HG03457 (cell line): ENCODE measurements around the gene FCHO2.

ENCODE experiments used
- ATAC-seq: cut with Tn5 transposase; IDR thresholded peaks from one replicate; pipeline ENCODE4 v1.9.1; 2021; ENCODE audit warnings: moderate number of reproducible peaks; ENCODE audit not compliant: unreplicated experiment

The FCHO2 gene

DNA sequence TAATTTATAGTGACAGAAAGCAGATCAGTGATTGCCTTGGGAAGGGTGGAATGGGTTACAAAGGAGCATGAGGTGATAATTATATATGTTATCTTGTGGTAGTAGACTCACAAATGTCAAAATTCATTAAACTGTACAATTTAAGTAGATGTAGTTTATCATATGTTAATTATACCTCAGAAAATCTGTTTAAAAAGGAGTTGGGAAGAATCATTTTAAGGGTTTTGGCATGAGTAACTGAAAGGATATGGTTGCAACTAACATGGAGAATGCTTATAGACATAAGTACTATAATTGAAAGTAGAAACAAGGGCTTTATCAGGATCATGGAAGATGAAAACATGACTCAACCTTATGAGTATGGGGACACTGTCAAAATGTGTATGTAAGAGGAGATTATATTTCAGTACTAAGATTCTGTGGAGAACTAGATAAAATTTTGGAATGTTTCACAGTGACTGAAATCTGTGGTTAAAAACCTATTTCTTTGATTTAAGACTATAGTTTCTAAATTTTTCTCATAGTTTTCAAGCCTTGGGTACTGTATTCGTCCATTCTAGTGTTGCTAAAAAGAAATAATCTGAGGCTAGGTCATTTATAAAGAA, 73.3 kb downstream of the FCHO2 start:
- no peak for ATAC-seq

DNA sequence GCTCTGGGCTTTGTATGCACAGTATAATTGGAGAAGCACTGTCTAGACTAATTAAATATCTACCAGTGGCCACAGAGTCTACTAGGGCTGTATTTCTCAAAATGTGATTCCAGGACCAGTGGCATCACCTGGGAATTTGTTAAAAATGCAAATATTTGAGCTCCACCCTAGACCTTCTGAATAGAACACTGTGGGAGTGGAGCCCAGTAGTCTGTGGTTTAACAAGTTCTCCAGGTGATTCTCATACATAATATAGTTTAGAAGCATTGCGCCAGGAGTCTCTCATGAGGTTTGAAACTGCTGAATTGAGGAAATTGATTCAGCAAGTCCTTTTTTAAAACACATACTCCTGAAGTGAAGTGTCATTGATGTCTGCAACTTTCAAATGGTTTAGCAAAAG, 74.7 kb downstream of the FCHO2 start:
- ATAC-seq, result no peak

DNA sequence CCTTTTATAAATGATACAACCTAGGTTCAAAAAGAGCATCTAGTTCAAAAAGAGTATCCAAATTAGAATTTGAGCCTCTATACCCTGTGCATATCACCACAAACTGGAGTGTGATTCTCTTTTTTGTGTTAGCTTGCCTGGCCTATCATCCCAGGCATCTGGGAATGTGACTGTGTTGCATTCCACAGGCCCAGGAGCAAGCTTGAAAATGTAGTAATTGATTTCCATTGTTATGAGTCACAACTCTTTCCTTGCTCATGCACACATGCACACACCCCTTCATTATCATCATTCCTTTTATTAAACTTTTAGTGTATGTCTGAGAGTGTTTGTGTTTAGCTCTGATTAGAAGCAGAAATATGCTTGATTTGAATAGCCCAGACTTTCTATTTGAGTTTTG, 75.2 kb downstream of the FCHO2 start:
- no peak for ATAC-seq

DNA sequence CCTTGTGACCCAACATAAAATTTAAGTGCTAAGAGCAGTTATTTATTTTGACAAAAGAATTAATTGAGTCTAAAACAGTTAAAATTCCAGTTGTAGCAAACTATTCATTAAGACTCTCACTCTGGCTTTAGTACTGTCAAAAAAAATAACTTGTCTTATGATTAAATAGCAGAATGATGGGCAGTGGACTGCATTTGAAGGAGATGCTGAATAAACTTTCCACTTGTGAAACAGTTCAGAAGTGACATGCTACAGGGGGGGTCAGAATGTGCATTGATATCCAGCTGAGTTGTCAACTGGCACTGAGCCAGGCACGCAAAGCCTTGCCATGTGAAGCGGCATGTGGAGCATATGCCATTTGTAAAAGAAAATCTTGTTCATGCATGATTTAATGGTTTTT, 76.0 kb downstream of the FCHO2 start:
- no peak for ATAC-seq

DNA sequence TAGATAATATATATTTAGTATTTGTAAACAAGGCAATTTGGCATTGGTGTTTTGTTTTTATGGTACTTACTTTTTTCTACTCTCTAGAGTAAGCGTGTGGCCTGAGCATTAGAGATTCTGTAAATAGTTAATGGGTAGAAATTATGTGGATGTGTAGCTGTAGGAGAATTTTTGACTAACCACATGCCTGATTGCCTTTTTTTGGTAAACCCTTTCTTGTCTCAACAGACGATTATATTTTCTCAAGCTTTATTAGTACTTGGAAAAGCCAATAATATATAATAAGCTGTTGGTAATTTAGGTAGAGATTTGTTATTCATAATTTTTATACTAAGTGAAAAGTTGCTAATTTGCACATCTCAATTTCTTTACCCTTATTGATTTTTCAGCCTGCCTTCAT, 76.8 kb downstream of the FCHO2 start:
- ATAC-seq, result no peak

DNA sequence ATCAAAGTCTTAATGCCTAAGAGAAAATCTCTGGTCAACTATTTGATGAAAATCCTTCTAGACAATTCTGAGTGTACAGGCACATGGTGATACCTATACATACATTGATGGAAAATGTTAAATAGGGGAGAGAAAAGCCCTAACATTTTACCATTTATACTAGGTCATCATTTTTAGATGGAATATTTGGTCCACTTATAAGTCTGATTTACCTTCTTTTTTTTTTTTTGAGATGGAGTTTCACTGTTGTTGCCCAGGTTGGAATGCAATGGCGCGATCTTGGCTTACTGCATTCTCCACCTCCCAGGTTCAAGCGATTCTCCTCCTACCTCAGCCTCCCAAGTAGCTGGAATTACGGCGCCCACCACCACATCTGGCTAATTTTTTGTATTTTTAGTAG, 81.7 kb downstream of the FCHO2 start:
- ATAC-seq, result no peak

DNA sequence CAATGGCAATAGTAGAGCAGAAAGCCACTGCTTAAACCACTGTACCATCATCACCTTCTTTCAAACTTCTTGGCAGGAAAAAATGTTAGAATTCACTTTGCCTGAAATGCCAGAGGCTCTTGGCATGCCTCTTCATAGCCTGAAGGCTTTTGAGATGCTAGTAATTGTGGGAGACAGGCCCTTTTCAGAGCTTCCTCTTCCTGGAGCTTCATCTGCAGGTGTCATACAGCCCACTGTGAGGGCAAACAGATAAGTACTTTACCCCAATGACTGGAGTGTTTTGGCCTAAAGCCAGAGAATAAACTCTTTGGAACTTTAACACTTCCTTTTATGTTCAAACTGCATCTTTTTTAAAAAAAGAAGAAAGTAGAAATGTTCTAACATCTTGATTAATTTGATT, 83.2 kb downstream of the FCHO2 start:
- no peak for ATAC-seq

DNA sequence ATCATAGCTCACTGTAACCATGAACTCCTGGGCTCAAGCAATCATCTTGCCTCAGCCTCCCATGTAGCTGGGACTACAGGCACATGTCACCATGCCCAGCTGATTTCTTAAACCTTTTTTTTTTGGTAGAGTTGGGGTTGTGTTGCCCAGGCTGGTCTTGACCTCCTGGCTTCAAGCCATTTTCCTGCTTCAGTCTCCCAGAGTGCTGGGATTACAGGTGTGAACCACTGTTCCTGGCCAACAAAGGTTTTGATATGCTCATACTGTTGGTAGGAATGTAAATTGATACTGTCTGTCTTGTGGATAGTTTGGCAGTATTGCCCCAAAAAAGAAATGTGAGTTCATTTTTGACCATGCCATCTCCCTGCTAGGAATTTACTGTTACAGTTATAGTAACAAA, 87.2 kb downstream of the FCHO2 start:
- no peak for ATAC-seq

DNA sequence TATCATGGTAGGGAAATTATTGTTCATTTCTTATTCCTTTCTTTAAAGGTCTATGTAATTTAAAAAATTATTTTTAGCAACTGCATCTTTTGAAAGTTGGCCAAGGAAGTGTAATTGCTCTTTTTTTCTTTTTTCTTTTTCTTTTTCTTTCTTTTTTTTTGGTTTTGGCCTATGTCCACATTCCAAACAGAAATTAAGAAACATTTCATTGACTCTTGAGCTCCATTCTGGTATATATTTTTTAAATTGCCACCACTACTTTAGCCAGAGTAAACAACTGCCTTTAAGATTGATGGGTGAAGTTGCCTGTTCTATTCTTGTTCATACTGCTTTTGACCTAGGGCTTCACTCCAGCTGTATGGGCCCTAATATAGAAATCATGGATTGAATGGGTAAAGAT, 88.7 kb downstream of the FCHO2 start:
- no peak for ATAC-seq

DNA sequence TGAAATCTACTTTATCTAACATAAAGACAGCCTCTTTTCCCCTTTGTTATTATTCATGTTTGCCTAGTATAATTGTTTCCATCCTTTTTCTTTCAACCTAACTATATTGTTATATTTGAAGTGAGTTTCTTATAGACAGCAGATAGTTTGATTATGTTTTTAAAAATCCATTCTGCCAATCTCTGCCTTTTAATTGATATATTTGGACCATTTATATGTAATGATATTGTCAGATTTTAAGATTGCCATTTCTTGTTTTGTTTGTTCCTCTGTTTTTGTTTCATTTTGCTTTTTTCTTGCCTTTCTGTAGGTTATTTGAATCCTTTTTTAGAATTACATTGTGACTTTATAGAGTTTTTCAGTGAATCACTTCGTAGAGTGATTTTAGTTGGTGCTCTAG, 89.8 kb downstream of the FCHO2 start:
- no peak for ATAC-seq

DNA sequence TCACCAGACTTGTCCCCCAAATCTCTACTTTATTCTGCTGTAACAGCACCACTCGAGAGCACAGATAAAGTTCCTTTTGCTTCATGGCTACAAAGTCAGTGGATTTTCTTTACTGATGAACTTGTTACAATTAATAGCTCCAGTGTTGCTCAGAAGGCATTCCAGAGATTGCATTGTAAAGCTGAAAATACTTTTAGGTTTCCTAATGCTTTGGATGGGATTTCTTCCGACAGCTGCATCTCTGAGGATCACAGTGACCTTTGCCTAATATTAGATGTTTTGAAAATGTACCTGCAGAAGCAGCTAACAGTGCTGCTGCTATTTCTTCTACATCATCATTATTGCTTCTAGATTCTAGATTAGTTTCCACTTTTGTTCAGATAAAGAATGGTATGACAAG, 105.8 kb downstream of the FCHO2 start:
- ATAC-seq, result no peak

DNA sequence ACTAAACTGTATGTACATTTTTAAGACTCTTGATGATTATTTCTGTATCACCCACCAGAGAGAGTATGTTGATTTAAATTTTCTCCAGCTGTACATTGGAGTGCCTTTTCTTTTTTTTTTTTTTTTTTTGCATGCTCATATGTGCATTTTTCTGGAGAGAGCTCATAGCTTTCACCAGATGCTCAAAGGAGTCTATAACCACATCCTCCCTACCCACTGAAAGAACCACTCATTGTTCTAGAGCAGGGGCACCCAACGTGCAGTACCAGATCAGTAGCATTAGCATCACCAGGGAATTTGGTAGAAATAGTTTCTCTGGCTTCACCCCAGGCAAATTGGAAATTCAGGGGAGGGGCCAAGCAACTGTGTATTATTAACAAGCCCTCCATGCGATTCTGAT, 110.6 kb downstream of the FCHO2 start:
- ATAC-seq, result no peak

DNA sequence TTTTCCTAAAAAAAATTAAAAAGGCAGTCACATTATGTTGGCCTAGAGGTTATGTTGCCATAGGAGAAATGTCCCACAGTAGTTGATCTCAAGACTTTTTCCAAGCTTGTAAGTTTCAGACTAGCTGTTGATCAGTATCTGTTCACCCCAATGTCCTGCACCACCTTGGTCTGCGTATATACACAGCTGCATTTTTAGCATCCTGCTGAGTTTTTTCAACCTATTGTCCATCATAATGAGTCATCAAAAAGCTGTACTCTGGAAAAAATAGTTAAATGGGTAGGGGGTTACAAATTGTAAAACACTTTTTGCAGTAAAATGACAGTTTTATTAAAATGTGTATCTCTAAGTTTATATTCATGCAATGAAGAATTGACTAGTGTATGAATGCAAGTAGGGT, 111.4 kb downstream of the FCHO2 start:
- no peak for ATAC-seq

DNA sequence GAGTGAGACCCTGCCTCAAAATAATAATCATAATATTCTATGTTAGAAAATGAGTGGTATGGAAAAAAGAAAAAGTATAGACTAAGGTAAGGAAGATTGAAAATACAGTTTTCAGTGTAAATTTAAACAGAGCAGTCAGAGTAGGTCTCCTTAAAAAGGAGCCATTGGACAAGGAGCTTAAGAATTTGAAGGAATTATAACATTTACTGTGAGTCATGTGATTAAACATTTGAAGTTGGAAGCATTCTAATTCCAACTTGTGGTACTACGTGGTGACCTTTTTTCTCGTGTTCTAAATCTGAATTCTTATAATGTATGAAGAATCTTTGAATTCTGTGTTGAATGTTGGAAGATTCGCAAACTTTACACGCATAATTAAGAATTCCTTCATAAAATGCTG, 125.3 kb downstream of the FCHO2 start:
- no peak for ATAC-seq

DNA sequence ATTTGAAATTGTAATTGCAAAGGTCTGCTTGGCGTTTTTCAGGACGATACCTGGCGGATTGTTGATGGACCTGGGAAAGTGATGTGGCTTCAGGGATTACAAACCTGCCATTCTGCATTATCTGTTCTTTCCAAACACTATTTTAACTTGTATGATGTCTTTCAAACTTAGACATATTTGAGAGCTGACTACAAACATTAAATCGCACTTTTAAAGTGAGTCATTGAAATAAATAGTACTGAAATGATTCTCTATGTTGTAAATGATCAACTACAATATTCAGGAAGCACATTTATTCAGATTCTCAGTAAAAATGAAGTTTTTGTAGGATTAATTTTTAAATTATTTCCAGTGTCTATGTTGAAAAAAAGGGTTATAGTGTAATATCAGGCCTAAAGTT, 132.2 kb downstream of the FCHO2 start:
- no peak for ATAC-seq

DNA sequence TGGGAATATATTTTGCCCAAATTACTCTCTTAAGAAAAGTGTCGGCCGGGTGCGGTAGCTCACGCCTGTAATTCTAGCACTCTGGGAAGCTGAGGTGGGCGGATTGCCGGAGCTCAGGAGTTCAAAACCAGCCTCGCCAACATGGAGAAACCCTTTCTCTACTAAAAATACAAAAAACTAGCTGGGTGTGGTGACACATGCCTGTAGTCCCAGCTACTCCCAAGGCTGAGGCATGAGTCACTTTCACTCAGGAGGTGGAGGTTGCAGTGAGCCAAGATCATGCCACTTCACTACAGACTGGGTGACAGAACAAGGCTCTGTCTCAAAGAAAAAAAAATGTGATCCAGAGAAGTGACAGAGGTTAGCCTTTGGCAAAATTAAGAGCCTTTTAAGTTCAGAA, 138.1 kb downstream of the FCHO2 start:
- ATAC-seq, result no peak

DNA sequence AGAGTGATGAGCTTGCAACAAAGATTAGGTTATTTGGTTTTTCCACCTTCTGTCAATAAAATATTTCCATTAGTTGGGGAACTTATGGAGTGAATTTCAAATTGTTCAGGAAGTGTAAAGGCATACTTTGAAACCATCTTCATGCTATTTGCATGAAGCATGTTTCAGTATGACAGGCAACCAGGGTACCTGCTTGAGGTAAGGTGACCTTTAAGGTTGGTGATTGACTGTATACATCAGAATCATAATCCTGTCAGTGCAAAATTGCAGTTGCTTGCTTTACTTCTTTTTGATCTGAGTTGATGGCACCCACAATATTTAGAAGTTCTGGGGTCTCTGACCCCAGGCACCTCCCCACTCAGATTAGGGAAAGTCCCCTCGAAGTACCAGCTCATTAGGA, 138.6 kb downstream of the FCHO2 start:
- ATAC-seq, result no peak

DNA sequence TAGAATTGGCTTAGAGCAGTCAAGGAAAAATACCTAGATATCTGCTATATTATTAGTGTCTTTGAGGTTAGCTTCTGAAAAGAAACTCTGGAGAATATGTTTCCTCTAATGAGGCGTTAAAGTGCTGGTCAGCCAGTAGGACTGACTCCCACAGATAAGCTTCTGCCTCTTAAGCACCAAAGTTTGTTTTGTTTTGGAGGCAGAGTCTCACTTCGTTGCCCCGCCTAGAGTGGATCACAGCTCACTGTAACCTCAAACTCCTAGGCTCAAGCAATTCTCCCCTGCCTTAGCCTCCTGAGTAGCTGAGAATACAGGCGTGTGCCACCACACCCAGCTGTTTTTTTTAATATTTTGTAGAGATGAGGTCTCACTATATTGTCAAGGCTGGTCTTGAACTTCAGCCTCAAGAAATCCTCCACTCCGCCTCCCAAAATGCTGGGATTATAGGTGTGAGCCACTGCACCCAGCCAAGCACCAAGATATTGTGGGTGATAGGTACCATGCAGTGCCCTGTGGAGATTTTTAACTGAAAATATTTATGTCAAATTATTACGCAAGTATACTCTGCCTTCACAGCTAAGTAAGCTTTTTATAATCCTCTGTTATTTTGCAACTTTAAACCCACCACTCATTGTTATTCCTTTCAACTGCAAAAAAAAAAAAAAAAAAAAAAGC, 139.9 kb downstream of the FCHO2 start:
- no peak for ATAC-seq

DNA sequence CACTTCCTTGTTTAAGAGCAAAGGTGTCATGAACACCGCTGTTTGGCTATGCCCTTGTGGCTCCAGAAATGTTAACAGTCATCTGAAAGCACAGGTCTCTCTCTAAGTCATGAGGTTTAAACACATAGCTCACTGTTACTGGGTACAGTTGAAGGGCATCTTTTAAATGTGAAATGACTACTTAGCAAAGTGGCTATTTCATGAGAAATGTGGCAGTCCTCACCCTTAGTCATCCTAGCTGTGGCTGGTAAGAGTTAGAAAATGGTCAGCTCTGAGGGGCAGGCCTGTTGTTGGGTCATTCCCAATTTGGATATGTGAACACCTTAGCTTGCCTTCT, 140.4 kb downstream of the FCHO2 start:
- no peak for ATAC-seq

DNA sequence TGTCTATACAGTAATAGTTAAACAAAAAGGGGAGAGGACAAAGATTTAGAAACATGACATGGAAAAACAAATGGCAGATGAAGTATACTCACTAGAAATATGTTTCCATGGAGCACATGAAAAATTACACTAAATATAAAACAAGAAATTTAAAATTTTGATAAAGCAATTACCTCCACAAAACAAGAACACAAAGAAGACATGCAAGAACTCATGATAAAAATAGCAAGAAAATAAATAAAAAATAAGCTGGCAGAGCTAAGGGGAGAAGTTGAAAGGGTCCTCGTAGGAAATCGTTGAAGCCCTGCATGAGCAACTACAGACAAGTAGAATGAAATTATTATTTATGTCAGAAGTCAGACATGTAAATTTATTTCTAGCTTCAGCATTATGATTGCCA, 141.9 kb downstream of the FCHO2 start:
- ATAC-seq, result no peak

DNA sequence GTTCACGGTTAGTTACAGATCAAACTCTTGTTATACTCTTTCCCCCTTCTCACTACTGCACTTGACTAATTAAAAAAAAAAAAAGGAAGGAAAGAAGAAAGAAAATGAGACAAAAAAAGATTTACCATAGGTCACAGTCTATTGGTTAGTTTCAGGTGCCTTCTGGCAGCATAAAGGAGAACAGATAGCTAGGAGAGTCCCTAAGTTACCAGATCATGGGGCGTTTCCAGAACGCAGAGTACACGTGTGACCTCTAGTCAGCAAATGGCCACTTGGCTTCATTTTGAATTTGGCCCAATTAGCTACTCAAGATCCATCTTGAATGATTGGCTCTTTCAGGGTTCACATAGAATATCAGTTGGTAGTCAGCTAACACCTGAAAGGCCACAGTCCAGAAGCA, 144.3 kb downstream of the FCHO2 start:
- ATAC-seq, result no peak

DNA sequence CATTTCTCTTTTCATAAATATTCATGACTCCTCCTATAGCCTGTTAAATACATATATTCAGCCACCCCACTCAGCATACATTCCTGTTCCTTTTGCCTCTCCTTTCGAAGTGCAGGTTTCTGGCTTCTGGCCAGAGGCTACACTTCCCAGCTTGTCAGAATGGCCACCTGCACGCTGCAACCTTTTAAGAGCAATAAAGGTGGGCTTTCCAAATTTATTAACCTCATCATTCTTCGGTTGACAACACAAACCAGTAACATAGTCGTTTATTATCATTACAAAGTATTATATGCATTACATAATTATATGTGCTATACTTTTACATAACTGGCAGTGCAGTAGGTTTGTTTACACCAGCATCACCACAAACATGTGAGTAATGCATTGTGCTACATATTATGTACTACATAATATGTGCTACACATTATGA, 148.0 kb downstream of the FCHO2 start:
- no peak for ATAC-seq

DNA sequence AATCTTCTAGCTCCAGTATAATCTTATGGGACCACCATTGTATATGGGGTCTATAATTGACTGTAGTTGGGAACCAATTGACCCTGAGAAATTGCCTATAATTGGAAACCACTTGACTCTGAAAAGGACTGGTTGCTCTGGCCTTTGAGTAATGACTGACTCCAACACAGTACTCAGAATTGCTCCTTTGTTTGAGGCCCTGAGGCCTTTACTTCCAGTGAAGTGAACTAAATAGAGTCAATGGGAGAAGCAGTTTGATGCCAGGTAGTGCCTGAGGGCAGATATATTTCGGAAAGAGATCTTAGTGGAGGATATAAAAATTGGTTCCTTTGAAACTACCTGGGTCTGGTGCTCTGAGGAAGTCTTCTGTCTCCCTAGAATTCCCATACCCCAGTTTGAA, 148.5 kb downstream of the FCHO2 start:
- no peak for ATAC-seq
